Mesendoderm (in vitro differentiated cells): ENCODE results near the gene LGR5.

Source experiments
- DNase-seq: peaks from one replicate; pipeline ENCODE4 v3.0.0; 2013
- H2AK5ac ChIP-seq: 2 replicates; pipeline ENCODE4 v1.6.1; 2013; ENCODE audit warnings: low read length, inconsistent platforms
- H2BK120ac ChIP-seq: 2 replicates; pipeline ENCODE4 v1.6.1; 2013; ENCODE audit warnings: low read depth, mild to moderate bottlenecking, low read length, moderate library complexity, mixed read lengths
- H2BK15ac ChIP-seq: replicated peaks from 2 replicates; pipeline ENCODE4 v1.6.1; 2013; ENCODE audit warnings: low read depth, mild to moderate bottlenecking, moderate library complexity
- H2BK5ac ChIP-seq: 2 replicates; pipeline ENCODE4 v1.6.1; 2013; ENCODE audit warnings: low read length, inconsistent platforms
- H3K18ac ChIP-seq: 2 replicates; pipeline ENCODE4 v1.6.1; 2013; ENCODE audit warnings: mild to moderate bottlenecking, low read length, mixed read lengths
- H3K23ac ChIP-seq: one replicate; pipeline ENCODE4 v1.6.1; 2013; ENCODE audit warnings: low read length
- H3K27ac ChIP-seq: 2 replicates; pipeline ENCODE4 v1.5.1; 2013; ENCODE audit warnings: low read depth, mild to moderate bottlenecking, inconsistent platforms, low read length, moderate library complexity
- H3K27me3 ChIP-seq: 2 replicates; pipeline ENCODE4 v1.6.1; 2013; ENCODE audit warnings: low read length, control low read depth, mild to moderate bottlenecking, inconsistent platforms; ENCODE audit not compliant: insufficient read depth, poor library complexity
- H3K36me3 ChIP-seq: 2 replicates; pipeline ENCODE4 v1.6.1; 2013; ENCODE audit warnings: low read length, inconsistent platforms; ENCODE audit not compliant: control insufficient read depth, insufficient read depth
- H3K4ac ChIP-seq: one replicate; pipeline ENCODE4 v1.6.1; 2013; ENCODE audit warnings: low read depth, mild to moderate bottlenecking, low read length, moderate library complexity
- H3K4me1 ChIP-seq: 2 replicates; pipeline ENCODE4 v1.6.1; 2013; ENCODE audit warnings: low read depth, low read length, inconsistent platforms; ENCODE audit not compliant: control insufficient read depth
- H3K4me2 ChIP-seq: 2 replicates; pipeline ENCODE4 v1.6.1; 2013; ENCODE audit warnings: low read length
- H3K4me3 ChIP-seq: 2 replicates; pipeline ENCODE4 v1.5.1; 2013; ENCODE audit warnings: mild to moderate bottlenecking, low read length
- H3K56ac ChIP-seq: one replicate; pipeline ENCODE4 v1.6.1; 2013; ENCODE audit warnings: low read length
- H3K79me1 ChIP-seq: 2 replicates; pipeline ENCODE4 v1.6.1; 2013; ENCODE audit warnings: low read length, inconsistent platforms
- H3K79me2 ChIP-seq: 2 replicates; pipeline ENCODE4 v1.6.1; 2013; ENCODE audit warnings: mild to moderate bottlenecking, low read length; ENCODE audit not compliant: control insufficient read depth, insufficient read depth
- H3K9ac ChIP-seq: 2 replicates; pipeline ENCODE4 v1.6.1; 2013; ENCODE audit warnings: low read length, inconsistent platforms
- H4K5ac ChIP-seq: one replicate; pipeline ENCODE4 v1.6.1; 2013; ENCODE audit warnings: low read length
- H4K8ac ChIP-seq: one replicate; pipeline ENCODE4 v1.6.1; 2013; ENCODE audit warnings: low read depth, mild to moderate bottlenecking, control low read depth, low read length, moderate library complexity
- WGBS: extraction: QIAGEN DNeasy Blood & Tissue Kit; methylation state at CpG from one replicate; pipeline ENCODE4 v1.1.7; 2013; ENCODE audit warnings: low lambda C conversion rate, missing lambda C conversion rate; ENCODE audit not compliant: insufficient coverage; ENCODE audit errors: extremely low coverage; 5-methylcytosine and 5-hydroxymethylcytosine counted together

The LGR5 gene

GRCh38 chr12:71524626-71525025, 85.0 kb downstream of the LGR5 start:
- H2BK120ac ChIP-seq: no peak overlapping the region
- H3K23ac ChIP-seq: no peak overlapping the region
- H3K27ac ChIP-seq: no peak overlapping the region
- no peaks in the 10 kb centered on the region for H3K79me2 ChIP-seq
- no peak overlapping the region for H3K4ac ChIP-seq
- H2BK15ac ChIP-seq: no peak overlapping the region
- no peak overlapping the region for H3K56ac ChIP-seq
- no peaks in the 10 kb centered on the region for H3K4me1 ChIP-seq
- no peaks in the 10 kb centered on the region for H3K27me3 ChIP-seq
- no peak overlapping the region for H2AK5ac ChIP-seq
- no peak overlapping the region for H4K8ac ChIP-seq
- no peaks in the 10 kb centered on the region for H3K36me3 ChIP-seq
- no peak overlapping the region for H3K18ac ChIP-seq
- H3K79me1 ChIP-seq: no peaks in the 10 kb centered on the region
- no peak overlapping the region for H3K4me3 ChIP-seq
- no peak overlapping the region for H3K9ac ChIP-seq
- H2BK5ac ChIP-seq: no peak overlapping the region
- no peak for DNase-seq
- H4K5ac ChIP-seq: no peak overlapping the region
- H3K4me2 ChIP-seq: no peak overlapping the region
- no CpG with 5 or more reads among the region's 2 CpGs for WGBS

GRCh38 chr12:71533703-71534102, 94.1 kb downstream of the LGR5 start:
- no peak overlapping the region for H4K5ac ChIP-seq
- no peak overlapping the region for H3K9ac ChIP-seq
- no peaks in the 10 kb centered on the region for H3K4me1 ChIP-seq
- H3K27ac ChIP-seq: no peak overlapping the region
- H3K27me3 ChIP-seq: no peaks in the 10 kb centered on the region
- no peak overlapping the region for H2BK15ac ChIP-seq
- no peak overlapping the region for H4K8ac ChIP-seq
- H3K18ac ChIP-seq: no peak overlapping the region
- H3K4me3 ChIP-seq: no peak overlapping the region
- H3K4me2 ChIP-seq: no peak overlapping the region
- H2BK120ac ChIP-seq: no peak overlapping the region
- H2BK5ac ChIP-seq: no peak overlapping the region
- no peak overlapping the region for H3K56ac ChIP-seq
- H3K36me3 ChIP-seq: no peaks in the 10 kb centered on the region
- H3K23ac ChIP-seq: no peak overlapping the region
- no peak for DNase-seq
- no peak overlapping the region for H2AK5ac ChIP-seq
- H3K79me1 ChIP-seq: no peaks in the 10 kb centered on the region
- H3K4ac ChIP-seq: no peak overlapping the region
- no CpG with 5 or more reads among the region's 2 CpGs for WGBS
- H3K79me2 ChIP-seq: no peaks in the 10 kb centered on the region

GRCh38 chr12:71536279-71536938, 96.8 kb downstream of the LGR5 start:
- no peak overlapping the region for H3K4me2 ChIP-seq
- H3K79me2 ChIP-seq: no peaks in the 10 kb centered on the region
- no peaks in the 10 kb centered on the region for H3K36me3 ChIP-seq
- H3K27me3 ChIP-seq: no peaks in the 10 kb centered on the region
- no peak overlapping the region for H2BK120ac ChIP-seq
- no peak overlapping the region for H2BK5ac ChIP-seq
- no peak overlapping the region for H2BK15ac ChIP-seq
- no CpG with 5 or more reads among the region's 2 CpGs for WGBS
- H3K4me1 ChIP-seq: no peaks in the 10 kb centered on the region
- H3K27ac ChIP-seq: no peak overlapping the region
- no peaks in the 10 kb centered on the region for H3K79me1 ChIP-seq
- no peak overlapping the region for H3K4ac ChIP-seq
- H3K23ac ChIP-seq: no peak overlapping the region
- H3K4me3 ChIP-seq: no peak overlapping the region
- no peak overlapping the region for H3K9ac ChIP-seq
- H3K56ac ChIP-seq: no peak overlapping the region
- no peak overlapping the region for H3K18ac ChIP-seq
- H2AK5ac ChIP-seq: no peak overlapping the region
- H4K8ac ChIP-seq: no peak overlapping the region
- DNase-seq: peak; percentile 26
- no peak overlapping the region for H4K5ac ChIP-seq

- Histone ChIP-seq H3K27me3 (no peaks in the 10 kb centered on the region), H3K56ac (no peak overlapping the region), H3K79me2 (no peaks in the 10 kb centered on the region), H3K4me2 (no peak overlapping the region), H3K27ac (no peak overlapping the region), H3K79me1 (no peaks in the 10 kb centered on the region), H4K8ac (no peak overlapping the region), H2AK5ac (no peak overlapping the region), H3K4ac (no peak overlapping the region), H3K18ac (no peak overlapping the region), H3K4me1 (no peaks in the 10 kb centered on the region), H3K9ac (no peak overlapping the region), H3K36me3 (no peaks in the 10 kb centered on the region), H3K4me3 (no peak overlapping the region), H4K5ac (no peak overlapping the region), H3K23ac (no peak overlapping the region), H2BK120ac (no peak overlapping the region), H2BK5ac (no peak overlapping the region), H2BK15ac (no peak overlapping the region)
- WGBS: no CpG with 5 or more reads among the region's 3 CpGs
- no peak for DNase-seq
Measured at GRCh38 chr12:71536939-71537622, 97.5 kb downstream of the LGR5 start.

- Histone ChIP-seq H3K56ac (no peak overlapping the region), H3K36me3 (no peaks in the 10 kb centered on the region), H3K27me3 (no peaks in the 10 kb centered on the region), H4K8ac (no peak overlapping the region), H3K23ac (no peak overlapping the region), H2BK15ac (no peak overlapping the region), H3K79me2 (no peaks in the 10 kb centered on the region), H2AK5ac (no peak overlapping the region), H3K27ac (no peak overlapping the region), H3K4me3 (no peak overlapping the region), H3K18ac (no peak overlapping the region), H3K79me1 (no peaks in the 10 kb centered on the region), H2BK120ac (no peak overlapping the region), H3K4me2 (no peak overlapping the region), H3K9ac (no peak overlapping the region), H3K4ac (no peak overlapping the region), H4K5ac (no peak overlapping the region), H3K4me1 (peaks cover 3% of the 10 kb centered on the region), H2BK5ac (no peak overlapping the region)
- no CpG with 5 or more reads among the region's 3 CpGs for WGBS
- no peak for DNase-seq
Measured at GRCh38 chr12:71538807-71539206, 99.2 kb downstream of the LGR5 start.

GRCh38 chr12:71541583-71541982, 102.0 kb downstream of the LGR5 start:
- Histone ChIP-seq H3K4me1 (peaks cover 5% of the 10 kb centered on the region), H2BK15ac (no peak overlapping the region), H2AK5ac (no peak overlapping the region), H3K4me2 (no peak overlapping the region), H3K27me3 (no peaks in the 10 kb centered on the region), H3K4me3 (no peak overlapping the region), H4K5ac (no peak overlapping the region), H3K18ac (no peak overlapping the region), H4K8ac (no peak overlapping the region), H3K79me2 (no peaks in the 10 kb centered on the region), H3K27ac (no peak overlapping the region), H3K79me1 (no peaks in the 10 kb centered on the region), H3K9ac (no peak overlapping the region), H3K4ac (no peak overlapping the region), H3K56ac (no peak overlapping the region), H3K23ac (no peak overlapping the region), H2BK120ac (no peak overlapping the region), H2BK5ac (no peak overlapping the region), H3K36me3 (no peaks in the 10 kb centered on the region)
- no peak for DNase-seq
- WGBS: no CpG with 5 or more reads among the region's 1 CpG
